Measurements from ENCODE around the gene ELAVL1.

Gene ELAVL1

DNA sequence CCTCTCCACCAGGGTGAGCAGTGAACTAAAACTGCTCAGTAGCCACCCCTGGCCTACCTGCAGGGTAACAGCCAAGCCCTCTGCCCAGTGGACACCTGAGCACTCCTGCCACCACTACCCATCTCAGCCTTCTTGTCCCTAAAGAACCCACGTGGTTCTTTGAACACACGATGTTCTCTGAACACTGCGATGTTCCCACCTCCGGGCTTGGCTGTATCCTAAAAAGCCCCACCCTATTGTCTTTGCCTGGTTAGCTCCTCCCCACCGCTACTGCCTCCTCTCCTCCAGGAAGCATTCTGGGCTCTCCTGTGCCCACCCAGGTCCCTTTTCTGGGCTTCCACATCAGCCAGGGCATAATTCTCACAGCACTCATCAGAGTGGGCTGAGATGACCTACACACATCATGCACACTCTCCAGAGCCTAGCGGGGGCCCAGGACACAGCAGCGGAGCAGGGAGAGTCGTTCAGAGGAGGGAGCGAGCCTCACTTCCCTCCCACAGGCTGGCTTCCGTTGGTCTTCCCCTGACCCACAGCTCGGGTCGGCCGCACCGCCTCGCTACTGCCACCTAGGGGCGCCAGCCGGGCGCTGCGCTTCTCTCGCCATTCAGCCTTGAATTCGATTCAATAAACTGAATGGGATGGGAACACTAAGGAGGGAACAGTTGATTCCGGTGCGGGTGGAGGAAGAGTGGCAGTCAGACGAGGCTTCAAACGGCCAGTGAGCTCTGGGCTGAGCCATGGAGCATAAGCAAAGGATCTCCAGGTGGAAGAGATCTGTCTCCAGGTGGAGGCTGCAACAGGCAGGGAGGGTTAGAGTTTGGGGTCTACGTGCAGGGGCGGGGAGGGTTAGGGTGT lies 3.2 kb downstream of the ELAVL1 start:
- TF ChIP-seq, protein P1, sequence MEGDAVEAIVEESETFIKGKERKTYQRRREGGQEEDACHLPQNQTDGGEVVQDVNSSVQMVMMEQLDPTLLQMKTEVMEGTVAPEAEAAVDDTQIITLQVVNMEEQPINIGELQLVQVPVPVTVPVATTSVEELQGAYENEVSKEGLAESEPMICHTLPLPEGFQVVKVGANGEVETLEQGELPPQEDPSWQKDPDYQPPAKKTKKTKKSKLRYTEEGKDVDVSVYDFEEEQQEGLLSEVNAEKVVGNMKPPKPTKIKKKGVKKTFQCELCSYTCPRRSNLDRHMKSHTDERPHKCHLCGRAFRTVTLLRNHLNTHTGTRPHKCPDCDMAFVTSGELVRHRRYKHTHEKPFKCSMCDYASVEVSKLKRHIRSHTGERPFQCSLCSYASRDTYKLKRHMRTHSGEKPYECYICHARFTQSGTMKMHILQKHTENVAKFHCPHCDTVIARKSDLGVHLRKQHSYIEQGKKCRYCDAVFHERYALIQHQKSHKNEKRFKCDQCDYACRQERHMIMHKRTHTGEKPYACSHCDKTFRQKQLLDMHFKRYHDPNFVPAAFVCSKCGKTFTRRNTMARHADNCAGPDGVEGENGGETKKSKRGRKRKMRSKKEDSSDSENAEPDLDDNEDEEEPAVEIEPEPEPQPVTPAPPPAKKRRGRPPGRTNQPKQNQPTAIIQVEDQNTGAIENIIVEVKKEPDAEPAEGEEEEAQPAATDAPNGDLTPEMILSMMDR (IDR thresholded peaks at IDR 0.05): peak; percentile 99

DNA sequence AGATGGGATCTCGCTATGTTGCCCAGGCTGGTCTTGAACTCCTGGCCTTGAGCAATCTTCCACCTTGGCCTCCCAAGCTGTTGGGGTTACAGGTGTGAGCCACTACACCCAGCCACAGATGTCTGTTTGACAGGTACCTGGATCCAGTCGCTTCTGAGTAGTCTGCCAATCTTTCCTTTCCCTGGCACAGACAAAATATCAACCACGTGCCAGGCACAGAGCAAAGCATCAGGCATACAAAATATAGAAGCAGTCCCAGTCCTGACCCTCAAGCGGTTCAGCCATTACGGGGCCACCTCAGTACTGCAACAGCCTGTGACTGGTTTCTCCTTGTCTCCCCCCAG lies 3.8 kb downstream of the ELAVL1 start:
- TF ChIP-seq, protein P1 (IDR thresholded peaks at IDR 0.05): no peak

DNA sequence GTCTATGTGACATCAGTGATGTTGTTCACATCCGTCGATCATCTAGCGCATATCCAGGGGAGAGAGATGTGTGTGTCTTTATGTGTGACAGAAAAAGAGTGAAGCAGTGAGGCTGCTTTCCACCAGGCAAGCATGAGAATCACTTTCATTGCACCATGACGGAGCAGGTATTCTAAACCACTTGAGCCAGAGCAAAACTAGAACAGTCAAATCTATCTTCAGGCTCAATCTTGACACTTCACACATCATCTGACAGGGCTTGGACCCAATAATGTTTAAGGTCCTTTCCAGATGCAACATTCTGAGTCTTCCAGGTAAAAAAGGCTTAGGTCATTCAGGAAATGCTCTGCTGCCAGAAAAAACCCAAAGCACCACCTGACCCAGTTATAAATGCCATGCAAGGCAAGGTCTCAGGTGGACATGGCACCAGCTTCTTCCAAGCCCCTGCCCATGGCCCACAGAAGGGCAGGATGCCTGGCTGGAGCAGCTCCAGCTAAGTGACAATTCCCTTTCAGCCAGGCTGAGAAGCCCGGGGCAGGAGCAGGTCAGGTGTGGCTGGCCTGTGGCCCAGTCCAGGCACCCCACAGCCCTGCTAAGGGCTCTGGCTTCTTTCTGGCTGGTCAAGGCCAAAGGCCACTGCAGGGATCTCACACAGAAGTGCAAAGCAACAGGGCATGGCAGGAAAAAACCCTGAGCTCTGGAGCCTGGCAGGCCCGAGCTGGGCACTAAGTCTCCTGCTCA lies 5.0 kb downstream of the ELAVL1 start:
- TF ChIP-seq, protein P1 (IDR thresholded peaks at IDR 0.05): no peak

DNA sequence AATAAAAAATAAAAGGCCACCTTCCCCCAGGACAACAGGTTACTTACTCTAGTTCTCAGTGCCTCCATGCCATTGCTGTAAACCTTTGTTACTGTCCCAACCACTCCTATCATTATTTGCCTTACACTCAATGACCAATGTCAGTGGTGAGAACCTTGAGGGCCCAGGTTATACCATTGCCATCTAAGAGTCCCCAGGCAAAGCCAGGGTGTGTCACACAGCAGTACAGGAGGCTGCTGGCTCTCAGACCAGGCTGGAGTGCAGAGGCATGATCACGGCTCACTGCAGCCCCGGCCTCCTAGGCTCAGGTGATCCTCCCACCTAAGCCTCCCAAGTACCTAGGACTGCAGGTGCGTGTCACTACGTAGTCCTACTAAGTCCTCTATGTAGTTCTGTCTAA lies 6.1 kb downstream of the ELAVL1 start:
- TF ChIP-seq, protein P1 (IDR thresholded peaks at IDR 0.05): no peak

DNA sequence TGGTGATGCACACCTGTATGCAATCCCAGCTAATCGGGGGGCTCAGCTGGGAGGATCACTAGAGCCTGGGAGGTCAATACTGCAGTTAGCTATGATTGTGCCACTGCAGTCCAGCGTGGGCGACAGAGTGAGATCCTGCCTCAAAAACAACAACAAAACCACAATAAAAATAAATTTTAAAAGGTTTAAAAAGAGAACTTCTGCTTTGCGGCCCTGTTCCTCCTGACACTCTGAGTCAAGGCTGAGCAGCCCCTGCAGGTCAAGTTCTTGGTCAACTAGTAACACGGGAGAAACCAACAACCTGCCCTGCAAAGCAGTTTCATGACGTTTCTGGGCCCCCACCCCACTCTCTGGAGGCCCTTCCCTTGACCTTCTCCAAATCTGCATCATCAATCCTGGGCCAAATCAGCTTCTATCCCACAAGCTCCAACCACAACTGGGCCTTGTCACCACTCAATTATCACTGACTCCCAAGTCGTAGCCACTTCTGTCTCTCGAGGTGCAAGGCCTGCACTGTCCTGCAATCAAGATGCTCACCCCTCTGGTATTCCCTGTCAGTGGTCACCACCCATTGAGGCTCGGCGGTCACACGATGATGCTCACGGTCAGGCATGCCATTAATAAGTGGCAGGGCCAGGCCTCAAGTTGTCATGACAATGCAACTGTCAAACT lies 7.5 kb downstream of the ELAVL1 start:
- TF ChIP-seq, protein P1 (IDR thresholded peaks at IDR 0.05): no peak

DNA sequence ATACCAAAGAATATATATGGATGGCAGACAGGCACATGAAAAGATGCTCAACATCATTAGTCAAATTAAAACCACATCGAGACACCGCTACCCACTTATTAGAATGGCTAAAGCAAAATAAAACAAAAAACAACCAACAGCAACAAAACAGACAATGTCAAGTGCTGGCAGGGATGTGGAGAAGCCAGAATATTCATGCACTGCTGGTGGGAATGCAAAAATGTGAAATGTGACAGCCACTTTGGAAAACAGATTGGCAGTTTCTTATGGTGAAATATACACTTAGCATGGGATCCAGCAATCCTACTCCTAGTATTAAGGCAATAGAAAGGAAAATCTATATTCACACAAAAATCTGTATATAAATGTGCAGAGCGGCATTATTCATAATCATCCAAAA lies 8.6 kb downstream of the ELAVL1 start:
- TF ChIP-seq, protein P1 (IDR thresholded peaks at IDR 0.05): no peak

DNA sequence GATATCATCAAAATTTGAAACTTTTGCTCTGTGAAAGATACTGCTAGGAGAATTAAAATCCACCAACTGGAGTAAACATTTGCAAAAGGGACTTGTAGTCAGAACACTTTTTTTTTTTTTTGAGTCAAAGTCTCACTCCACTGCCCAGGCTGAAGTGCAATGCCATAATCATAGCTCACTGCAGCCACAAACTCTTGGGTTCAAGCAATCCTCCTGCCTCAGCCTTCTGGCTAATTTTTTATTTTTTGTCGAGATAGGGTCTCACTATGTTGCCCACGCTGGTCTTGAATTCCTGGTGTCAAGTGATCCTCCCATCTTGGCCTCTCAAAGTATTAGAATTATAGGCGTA lies 9.7 kb downstream of the ELAVL1 start:
- TF ChIP-seq, protein P1 (IDR thresholded peaks at IDR 0.05): no peak

All from LNCAP (cell line).